HG02571 (cell line): Measurements from ENCODE around the gene URGCP.
"Not testable (repeated sequence)": the region's sequence is repeated elsewhere in the genome, so short reads cannot be mapped to it uniquely, and the experiment has no call there.

Source experiments
- ATAC-seq: cut with Tn5 transposase; IDR thresholded peaks from one replicate; pipeline ENCODE4 v1.9.1; 2021; ENCODE audit warnings: mild to moderate bottlenecking, moderate library complexity; ENCODE audit not compliant: unreplicated experiment

URGCP gene

GRCh38 chr7:43915907-43916306, 9.5 kb upstream of the URGCP start:
- no peak for ATAC-seq

GRCh38 chr7:43914795-43915194, 8.4 kb upstream of the URGCP start:
- no peak for ATAC-seq

- ATAC-seq = peak; percentile 29
These were observed 453 bp downstream of the URGCP start for GRCh38 chr7:43905956-43906330.

- ATAC-seq = no peak
These were observed 1.0 kb downstream of the URGCP start for GRCh38 chr7:43905209-43905946.

- no peak for ATAC-seq
These were observed 1.7 kb downstream of the URGCP start for GRCh38 chr7:43904533-43905208.

- ATAC-seq = no peak
These were observed 3.8 kb downstream of the URGCP start for GRCh38 chr7:43902542-43903054.

- ATAC-seq = not testable (repeated sequence)
These were observed 7.8 kb downstream of the URGCP start for GRCh38 chr7:43898571-43898970.

- no peak for ATAC-seq
These were observed 10.5 kb downstream of the URGCP start for GRCh38 chr7:43895847-43896415.

- ATAC-seq = no peak
These were observed 15.1 kb downstream of the URGCP start for GRCh38 chr7:43891069-43891955.

GRCh38 chr7:43890468-43890867, 15.9 kb downstream of the URGCP start:
- no peak for ATAC-seq

- ATAC-seq = no peak
These were observed 17.1 kb downstream of the URGCP start for GRCh38 chr7:43888993-43889945.

GRCh38 chr7:43884617-43885016, 21.8 kb downstream of the URGCP start:
- ATAC-seq = no peak

- ATAC-seq = no peak
These were observed 22.2 kb downstream of the URGCP start for GRCh38 chr7:43884209-43884608.

GRCh38 chr7:43880596-43880995, 25.8 kb downstream of the URGCP start:
- no peak for ATAC-seq

GRCh38 chr7:43879477-43879876, 26.9 kb downstream of the URGCP start:
- ATAC-seq = no peak

- ATAC-seq = no peak
These were observed 27.5 kb downstream of the URGCP start for GRCh38 chr7:43878867-43879266.

- no peak for ATAC-seq
These were observed 28.2 kb downstream of the URGCP start for GRCh38 chr7:43877968-43878864.

- no peak for ATAC-seq
These were observed 29.2 kb downstream of the URGCP start for GRCh38 chr7:43876976-43877745.
